ENCODE results near the gene DDX18. TPM values are rescaled to one million over a fixed set of nuclear protein-coding genes. Genes with fewer than 3 reads are reported as not detected.
A peak's percentile ranks its signal among the peaks of the same experiment; 100 is the strongest.
"Not testable (repeated sequence)": the region's sequence is repeated elsewhere in the genome, so short reads cannot be mapped to it uniquely, and the experiment has no call there.

Gene DDX18
- total and polyA plus RNA-seq, 2 donors (not counting 1 experiment from before 2014, with no cell fraction given) = 20.3 to 98.0 TPM

DNA sequence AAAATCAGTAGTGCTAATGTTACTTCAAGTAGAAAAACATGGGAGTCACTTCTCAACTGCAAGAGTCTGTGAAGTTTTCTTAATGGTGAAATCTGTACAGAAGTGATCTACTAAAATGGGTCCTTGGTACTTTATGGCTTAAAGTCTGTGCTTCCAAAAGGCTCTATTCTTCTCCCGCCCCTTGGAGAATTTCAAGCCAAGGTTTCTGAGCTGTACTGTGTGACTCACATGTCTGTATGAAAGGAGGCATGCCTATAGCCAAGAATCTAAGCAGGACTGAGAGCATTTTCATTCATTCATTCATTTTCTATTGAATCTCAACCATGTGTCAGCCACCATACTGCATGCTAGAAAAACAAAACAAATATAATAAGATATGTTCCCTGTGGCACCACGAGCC lies 19.8 kb upstream of the DDX18 start:
- Mint-ChIP-seq H3K4me3 (no peak overlapping the region), H3K4me1 (no peaks in the 10 kb centered on the region), H3K27me3 (peaks cover 56% of the 10 kb centered on the region), H3K9me3 (ENCODE audit: insufficient read depth) (peaks cover 4% of the 10 kb centered on the region), H3K27ac (no peak overlapping the region)
- 100% methylated on average over 1 of the region's 2 CpGs for WGBS (ENCODE audit: insufficient coverage)
- POLR2A ChIA-PET = no interaction called here
- no peak overlapping the region for H3K27ac ChIP-seq (ENCODE audit: low read length in 2 of 2)
- DNase-seq (no peak), ATAC-seq (ENCODE audit: low read depth) (no peak)
- no peaks in the 10 kb centered on the region for H3K4me1 ChIP-seq (ENCODE audit: control insufficient read depth in 2 of 2, insufficient read depth in 2 of 2, low read length in 2 of 2)
- no peak overlapping the region for H2AFZ ChIP-seq (ENCODE audit: insufficient read depth, low read depth, low read length, poor library complexity, severe bottlenecking)
- intact Hi-C loops (cut with micrococcal nuclease) = no loop called here
- no peak overlapping the region for H3K4me2 ChIP-seq (replicated peaks; ENCODE audit: low read depth, low read length, poor library complexity, severe bottlenecking)
- H3K79me2 ChIP-seq (ENCODE audit: control insufficient read depth, insufficient read depth, low read length) = no peaks in the 10 kb centered on the region
- H3K9ac ChIP-seq (ENCODE audit: low read length) = no peak overlapping the region
- CTCF ChIA-PET = interaction anchor here (1.3 kb wide), 1 partner anchor 9 kb away, joined by 4 read pairs; no protein-coding TSS in a partner anchor
- peaks cover 0 to 3% (median 1%) of the 10 kb centered on the region in 4 experiments for H3K27me3 ChIP-seq (replicated peaks in 1 of 4; ENCODE audit: control extremely low read depth in 1 of 4, control insufficient read depth in 3 of 4, insufficient read depth in 4 of 4, low read length in 3 of 4)
- no peak overlapping the region for H3K4me3 ChIP-seq (ENCODE audit: control extremely low read depth in 1 of 5, extremely low read depth in 1 of 5, insufficient read depth in 1 of 5, low read depth in 2 of 5, low read length in 4 of 5)
- TF ChIP-seq EZH2 (IDR thresholded peaks at IDR 0.05; ENCODE audit: borderline replicate concordance, insufficient read depth, low read depth, low read length, poor library complexity, severe bottlenecking) = no peak
- TF ChIP-seq, protein P1, sequence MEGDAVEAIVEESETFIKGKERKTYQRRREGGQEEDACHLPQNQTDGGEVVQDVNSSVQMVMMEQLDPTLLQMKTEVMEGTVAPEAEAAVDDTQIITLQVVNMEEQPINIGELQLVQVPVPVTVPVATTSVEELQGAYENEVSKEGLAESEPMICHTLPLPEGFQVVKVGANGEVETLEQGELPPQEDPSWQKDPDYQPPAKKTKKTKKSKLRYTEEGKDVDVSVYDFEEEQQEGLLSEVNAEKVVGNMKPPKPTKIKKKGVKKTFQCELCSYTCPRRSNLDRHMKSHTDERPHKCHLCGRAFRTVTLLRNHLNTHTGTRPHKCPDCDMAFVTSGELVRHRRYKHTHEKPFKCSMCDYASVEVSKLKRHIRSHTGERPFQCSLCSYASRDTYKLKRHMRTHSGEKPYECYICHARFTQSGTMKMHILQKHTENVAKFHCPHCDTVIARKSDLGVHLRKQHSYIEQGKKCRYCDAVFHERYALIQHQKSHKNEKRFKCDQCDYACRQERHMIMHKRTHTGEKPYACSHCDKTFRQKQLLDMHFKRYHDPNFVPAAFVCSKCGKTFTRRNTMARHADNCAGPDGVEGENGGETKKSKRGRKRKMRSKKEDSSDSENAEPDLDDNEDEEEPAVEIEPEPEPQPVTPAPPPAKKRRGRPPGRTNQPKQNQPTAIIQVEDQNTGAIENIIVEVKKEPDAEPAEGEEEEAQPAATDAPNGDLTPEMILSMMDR (IDR thresholded peaks at IDR 0.05) = no peak
- H3K36me3 ChIP-seq (replicated peaks in 1 of 2; ENCODE audit: control extremely low read depth in 1 of 2, control insufficient read depth in 1 of 2, extremely low read depth in 1 of 2, insufficient read depth in 2 of 2, low read length in 1 of 2) = no peaks in the 10 kb centered on the region
- no peaks in the 10 kb centered on the region for H4K20me1 ChIP-seq (ENCODE audit: control insufficient read depth, insufficient read depth, low read length, poor library complexity, severe bottlenecking)
- H3K9me3 ChIP-seq (ENCODE audit: control extremely low read depth in 1 of 3, control insufficient read depth in 2 of 3, insufficient read depth in 1 of 3, low read length in 2 of 3) = peaks cover 0 to 4% (median 1%) of the 10 kb centered on the region in 3 donors

- peaks cover 0 to 16% (median 14%) of the 10 kb centered on the region in 4 experiments for H3K27me3 ChIP-seq (replicated peaks in 1 of 4; ENCODE audit: control extremely low read depth in 1 of 4, control insufficient read depth in 3 of 4, insufficient read depth in 4 of 4, low read length in 3 of 4)
- ChIA-PET CTCF (no interaction called here), POLR2A (no interaction called here)
- H3K79me2 ChIP-seq (ENCODE audit: control insufficient read depth, insufficient read depth, low read length) = no peaks in the 10 kb centered on the region
- H3K9ac ChIP-seq (ENCODE audit: low read length) = no peak overlapping the region
- H3K4me2 ChIP-seq (replicated peaks; ENCODE audit: low read depth, low read length, poor library complexity, severe bottlenecking) = no peak overlapping the region
- H3K4me1 ChIP-seq (ENCODE audit: control insufficient read depth in 2 of 2, insufficient read depth in 2 of 2, low read length in 2 of 2) = no peaks in the 10 kb centered on the region
- H3K9me3 ChIP-seq (ENCODE audit: control extremely low read depth in 1 of 3, control insufficient read depth in 2 of 3, insufficient read depth in 1 of 3, low read length in 2 of 3) = no peaks in the 10 kb centered on the region
- no peak overlapping the region for H3K4me3 ChIP-seq (ENCODE audit: control extremely low read depth in 1 of 5, extremely low read depth in 1 of 5, insufficient read depth in 1 of 5, low read depth in 2 of 5, low read length in 4 of 5)
- no peak overlapping the region for H3K27ac Mint-ChIP-seq
- H3K36me3 ChIP-seq (replicated peaks in 1 of 2; ENCODE audit: control extremely low read depth in 1 of 2, control insufficient read depth in 1 of 2, extremely low read depth in 1 of 2, insufficient read depth in 2 of 2, low read length in 1 of 2) = no peaks in the 10 kb centered on the region
- peaks cover 5% of the 10 kb centered on the region for H3K4me1 Mint-ChIP-seq
- no peaks in the 10 kb centered on the region for H4K20me1 ChIP-seq (ENCODE audit: control insufficient read depth, insufficient read depth, low read length, poor library complexity, severe bottlenecking)
- ATAC-seq (ENCODE audit: low read depth) = no peak
- intact Hi-C loops (cut with micrococcal nuclease) = no loop called here
- H3K9me3 Mint-ChIP-seq (ENCODE audit: insufficient read depth) = no peaks in the 10 kb centered on the region
- H3K4me3 Mint-ChIP-seq = no peak overlapping the region
- no peak overlapping the region for H2AFZ ChIP-seq (ENCODE audit: insufficient read depth, low read depth, low read length, poor library complexity, severe bottlenecking)
- no peak overlapping the region for H3K27ac ChIP-seq (ENCODE audit: low read length in 2 of 2)
- TF ChIP-seq, protein P1 (IDR thresholded peaks at IDR 0.05) = no peak
- TF ChIP-seq EZH2 (IDR thresholded peaks at IDR 0.05; ENCODE audit: borderline replicate concordance, insufficient read depth, low read depth, low read length, poor library complexity, severe bottlenecking) = no peak
- peaks cover 47% of the 10 kb centered on the region for H3K27me3 Mint-ChIP-seq
- no peak for DNase-seq
These were observed 12.7 kb upstream of the DDX18 start for GRCh38 chr2:117801826-117802225.

DNA sequence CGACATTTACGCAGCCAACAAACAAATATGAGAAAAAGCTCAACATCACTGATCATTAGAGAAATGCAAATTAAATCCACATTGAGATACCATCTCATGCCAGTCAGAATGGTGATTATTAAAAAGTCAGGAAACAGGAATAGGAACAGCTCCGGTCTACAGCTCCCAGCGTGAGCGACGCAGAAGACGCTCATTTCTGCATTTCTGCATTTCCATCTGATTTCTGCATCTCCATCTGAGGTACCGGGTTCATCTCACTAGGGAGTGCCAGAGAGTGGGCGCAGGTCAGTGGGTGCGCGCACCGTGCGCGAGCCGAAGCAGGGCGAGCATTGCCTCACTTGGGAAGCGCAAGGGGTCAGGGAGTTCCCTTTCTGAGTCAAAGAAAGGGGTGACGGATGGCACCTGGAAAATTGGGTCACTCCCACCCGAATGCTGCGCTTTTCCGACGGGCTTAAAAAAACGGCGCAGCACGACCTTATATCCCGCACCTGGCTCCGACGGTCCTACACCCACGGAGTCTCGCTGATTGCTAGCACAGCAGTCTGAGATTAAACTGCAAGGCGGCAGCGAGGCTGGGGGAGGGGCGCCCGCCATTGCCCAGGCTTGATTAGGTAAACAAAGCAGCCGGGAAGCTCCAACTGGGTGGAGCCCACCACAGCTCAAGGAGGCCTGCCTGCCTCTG lies 10.7 kb upstream of the DDX18 start:
- ATAC-seq (ENCODE audit: low read depth); H3K9ac ChIP-seq (ENCODE audit: low read length); H3K27ac Mint-ChIP-seq; H3K9me3 ChIP-seq (ENCODE audit: control extremely low read depth in 1 of 3, control insufficient read depth in 2 of 3, insufficient read depth in 1 of 3, low read length in 2 of 3); H3K4me3 ChIP-seq (ENCODE audit: control extremely low read depth in 1 of 5, extremely low read depth in 1 of 5, insufficient read depth in 1 of 5, low read depth in 2 of 5, low read length in 4 of 5); H3K4me1 Mint-ChIP-seq; H3K79me2 ChIP-seq (ENCODE audit: control insufficient read depth, insufficient read depth, low read length); POLR2A ChIA-PET; H3K4me1 ChIP-seq (ENCODE audit: control insufficient read depth in 2 of 2, insufficient read depth in 2 of 2, low read length in 2 of 2); H3K9me3 Mint-ChIP-seq (ENCODE audit: insufficient read depth); DNase-seq; H3K4me2 ChIP-seq (replicated peaks; ENCODE audit: low read depth, low read length, poor library complexity, severe bottlenecking); H3K27ac ChIP-seq (ENCODE audit: low read length in 2 of 2); intact Hi-C loops (cut with micrococcal nuclease); H3K36me3 ChIP-seq (replicated peaks in 1 of 2; ENCODE audit: control extremely low read depth in 1 of 2, control insufficient read depth in 1 of 2, extremely low read depth in 1 of 2, insufficient read depth in 2 of 2, low read length in 1 of 2); H2AFZ ChIP-seq (ENCODE audit: insufficient read depth, low read depth, low read length, poor library complexity, severe bottlenecking); H4K20me1 ChIP-seq (ENCODE audit: control insufficient read depth, insufficient read depth, low read length, poor library complexity, severe bottlenecking): not testable (repeated sequence)
- H3K27me3 Mint-ChIP-seq = peaks cover 38% of the 10 kb centered on the region
- WGBS (ENCODE audit: insufficient coverage) = 48% methylated on average over 9 of the region's 35 CpGs
- CTCF ChIA-PET = interaction anchor here (1.3 kb wide), 1 partner anchor 10 kb away, joined by 3 read pairs; no protein-coding TSS in a partner anchor
- peaks cover 0 to 16% (median 14%) of the 10 kb centered on the region in 4 experiments for H3K27me3 ChIP-seq (replicated peaks in 1 of 4; ENCODE audit: control extremely low read depth in 1 of 4, control insufficient read depth in 3 of 4, insufficient read depth in 4 of 4, low read length in 3 of 4)
- H3K4me3 Mint-ChIP-seq = peak overlapping the region; percentile 64

Data from B cell (primary cell).